Measurements from ENCODE around the gene SFXN1.

SFXN1 gene

DNA sequence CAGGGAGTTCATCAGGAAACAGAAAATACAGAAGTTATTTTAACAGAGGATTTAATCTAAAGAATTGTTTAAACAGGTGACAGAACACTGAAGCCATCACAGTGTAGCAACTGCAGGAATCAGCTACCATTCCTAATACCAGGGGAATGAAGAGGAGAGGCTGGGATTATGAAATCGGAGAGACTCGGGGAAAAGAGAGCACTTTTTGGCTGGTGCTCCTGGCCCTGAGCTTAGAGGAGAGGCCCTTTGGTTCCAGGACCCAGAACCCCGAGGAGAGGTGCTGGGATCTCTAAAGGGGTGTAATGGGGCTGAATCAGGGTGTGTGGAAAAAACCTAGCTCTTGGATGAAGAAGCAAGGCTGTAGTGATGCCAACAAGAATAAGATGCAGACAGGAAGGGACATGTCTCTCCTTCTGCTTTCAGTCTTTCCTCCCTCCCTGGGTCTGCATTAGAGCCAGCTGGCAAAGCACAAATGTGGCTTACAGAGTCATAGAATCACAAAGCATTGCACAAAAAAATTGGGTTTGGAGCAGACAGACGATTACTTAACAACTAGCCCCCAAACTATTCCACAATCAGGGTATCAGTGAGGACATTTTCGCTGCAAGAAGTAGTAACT, 11.6 kb upstream of the SFXN1 start:
- no peak for FAIRE-seq

DNA sequence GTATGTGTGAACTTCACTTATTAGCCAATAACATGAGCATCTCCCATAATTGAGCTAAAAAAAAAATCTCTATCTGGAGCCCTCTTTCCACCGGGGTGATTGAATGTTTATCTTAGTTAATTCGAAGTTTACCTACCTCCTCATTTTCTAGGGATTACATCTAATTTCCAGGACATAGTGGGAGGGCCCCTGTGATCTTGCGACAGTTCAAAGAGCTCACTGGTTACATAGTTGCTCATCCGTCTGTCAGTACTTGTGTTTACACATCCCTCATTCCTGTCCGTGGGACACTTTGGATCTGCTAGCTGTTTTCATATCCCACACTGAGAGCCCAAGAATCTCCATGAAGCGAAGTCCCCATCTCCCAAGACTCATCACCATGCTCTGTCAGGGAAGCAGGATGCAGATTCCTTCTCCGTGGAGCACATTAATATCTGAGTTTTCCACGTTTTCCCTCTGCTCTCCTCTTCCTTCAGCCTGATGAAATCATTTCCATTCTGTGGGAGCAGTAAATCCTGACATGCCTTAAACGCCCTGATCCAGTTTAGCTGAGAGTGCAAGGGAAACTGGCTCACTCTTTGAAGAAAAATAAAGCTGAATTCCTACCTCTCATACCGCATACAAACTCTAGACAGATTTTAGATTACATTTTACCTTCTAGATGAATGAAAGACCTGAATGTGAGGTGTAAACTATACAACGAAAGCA, 10.2 kb upstream of the SFXN1 start:
- FAIRE-seq = no peak

DNA sequence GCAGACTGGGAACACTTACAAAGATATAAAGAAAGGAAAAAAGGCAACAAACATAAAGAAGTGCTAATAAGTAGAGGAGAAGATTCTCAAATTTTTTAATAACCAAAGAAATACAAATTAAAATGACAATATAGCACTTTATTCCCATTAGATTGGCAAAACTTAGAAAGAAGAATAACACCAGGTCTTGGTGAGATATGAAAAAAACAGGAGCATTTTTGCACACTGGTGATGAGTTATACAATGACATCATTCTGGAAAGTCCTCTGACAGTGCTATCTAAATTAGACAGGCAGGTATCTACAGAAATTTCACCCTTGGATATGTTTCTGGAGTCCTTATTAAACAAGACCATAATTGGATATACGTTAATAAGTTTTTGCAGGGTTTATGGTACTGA, 9.5 kb upstream of the SFXN1 start:
- no peak for FAIRE-seq

DNA sequence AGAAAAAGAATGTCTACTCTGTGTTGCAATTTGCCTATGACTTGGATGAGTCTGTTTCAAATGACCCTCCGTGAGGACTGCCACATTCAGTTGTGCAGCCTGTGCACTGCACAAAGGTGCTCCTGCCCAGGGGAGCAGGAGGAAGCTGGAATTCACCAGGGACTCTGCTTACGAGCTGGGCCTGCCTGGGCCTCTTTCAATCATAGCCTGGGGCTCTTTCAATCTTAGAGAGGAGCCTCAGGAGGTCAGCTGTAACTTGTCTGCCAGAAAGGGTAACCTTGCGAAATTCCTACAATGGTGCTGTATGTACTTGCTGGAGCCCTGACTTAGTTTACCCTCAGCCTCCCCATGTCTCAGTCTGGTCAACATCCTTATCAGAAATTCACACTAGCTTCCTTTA, 8.4 kb upstream of the SFXN1 start:
- no peak for FAIRE-seq

DNA sequence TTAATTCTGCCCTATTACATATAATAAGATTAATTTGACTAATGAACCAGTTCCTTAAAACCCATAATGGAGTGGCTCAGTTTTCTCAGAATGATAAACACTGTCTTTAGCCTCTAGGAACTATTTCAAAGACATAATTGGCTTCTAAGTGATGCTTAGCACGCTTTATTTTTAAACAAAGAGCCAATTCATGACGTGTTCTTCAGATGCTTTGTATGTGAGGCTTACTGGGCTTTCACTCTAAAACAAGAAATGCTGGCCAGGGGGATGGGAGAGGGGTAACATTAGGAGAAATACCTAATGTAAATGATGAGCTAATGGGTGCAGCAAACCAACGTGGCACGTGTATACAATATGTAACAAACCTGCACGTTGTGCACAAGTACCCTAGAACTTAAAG, 7.6 kb upstream of the SFXN1 start:
- no peak for FAIRE-seq

DNA sequence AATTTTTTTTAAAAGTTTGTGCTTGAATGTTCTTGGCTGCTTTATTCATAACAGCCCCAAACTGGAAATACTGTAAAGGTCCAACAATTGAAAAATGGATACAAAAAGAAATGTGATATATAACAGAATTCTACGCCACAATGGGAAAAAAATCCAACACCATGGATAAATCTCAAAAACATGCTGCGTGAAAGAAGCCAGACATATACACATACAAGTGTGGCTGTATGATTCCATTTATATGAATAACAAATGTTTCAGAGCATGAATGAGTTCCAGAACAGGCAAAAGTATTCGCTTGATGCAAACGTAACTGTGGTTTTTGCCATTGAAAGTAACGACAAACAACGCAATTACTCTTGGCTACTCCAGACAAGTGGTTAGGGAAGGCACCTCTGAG, 7.2 kb upstream of the SFXN1 start:
- FAIRE-seq = no peak

DNA sequence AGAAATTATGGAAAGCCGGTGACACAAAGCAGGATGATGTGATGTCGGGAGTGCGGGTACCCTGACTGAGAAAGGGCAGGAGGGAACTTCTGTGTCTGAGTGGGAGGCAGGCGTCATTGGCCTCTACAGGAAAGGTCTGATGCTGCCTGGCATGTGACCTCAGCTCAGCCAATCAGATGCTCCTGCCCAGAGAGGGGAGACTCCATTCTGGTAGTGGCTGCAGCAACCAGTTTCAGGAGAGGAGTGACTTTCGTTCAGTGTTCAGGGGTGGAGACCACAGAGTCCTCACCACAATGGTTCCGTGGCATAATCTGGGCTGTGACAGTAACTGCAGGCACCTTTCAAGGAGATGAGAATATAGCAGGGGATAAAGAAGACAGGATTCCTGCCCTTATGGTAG, 6.7 kb upstream of the SFXN1 start:
- FAIRE-seq = no peak

DNA sequence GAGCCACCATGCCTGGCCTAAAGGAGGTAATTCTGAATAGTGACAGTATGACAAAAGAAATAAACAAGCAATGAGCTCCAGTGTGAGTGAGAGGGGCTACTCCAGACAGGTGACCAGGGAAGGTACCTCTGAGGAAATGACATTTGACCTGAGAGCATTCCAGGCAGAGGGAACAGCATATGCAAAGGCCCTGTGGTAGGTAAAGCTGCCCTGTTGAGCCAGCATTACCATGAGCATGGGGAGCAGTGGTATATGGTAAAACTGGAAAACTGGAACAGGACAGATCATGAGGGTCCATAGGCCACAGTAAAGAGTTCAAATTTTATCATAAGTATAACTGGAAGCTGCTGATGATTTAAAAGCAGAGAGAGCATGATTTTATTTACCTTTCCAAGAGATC, 6.0 kb upstream of the SFXN1 start:
- FAIRE-seq = no peak

DNA sequence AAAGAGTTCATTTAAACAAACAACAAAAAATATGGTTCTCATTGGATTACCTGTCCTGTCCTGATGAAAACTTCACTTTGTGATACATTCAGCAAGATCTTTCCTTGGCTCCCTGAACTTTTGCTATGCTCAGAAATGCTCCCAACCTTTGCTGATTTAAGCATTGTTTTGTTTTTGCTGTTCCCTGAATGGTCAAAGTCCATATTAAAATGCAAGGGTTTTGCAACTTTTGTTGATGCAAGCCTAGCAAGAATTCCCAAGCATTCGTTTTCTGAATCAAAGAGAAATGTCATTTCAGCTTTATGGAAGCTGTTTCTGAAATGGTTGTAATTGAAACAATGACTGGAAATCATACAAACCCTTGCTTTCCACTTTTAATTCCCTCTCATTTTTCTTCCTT, 3.1 kb upstream of the SFXN1 start:
- no peak for FAIRE-seq

DNA sequence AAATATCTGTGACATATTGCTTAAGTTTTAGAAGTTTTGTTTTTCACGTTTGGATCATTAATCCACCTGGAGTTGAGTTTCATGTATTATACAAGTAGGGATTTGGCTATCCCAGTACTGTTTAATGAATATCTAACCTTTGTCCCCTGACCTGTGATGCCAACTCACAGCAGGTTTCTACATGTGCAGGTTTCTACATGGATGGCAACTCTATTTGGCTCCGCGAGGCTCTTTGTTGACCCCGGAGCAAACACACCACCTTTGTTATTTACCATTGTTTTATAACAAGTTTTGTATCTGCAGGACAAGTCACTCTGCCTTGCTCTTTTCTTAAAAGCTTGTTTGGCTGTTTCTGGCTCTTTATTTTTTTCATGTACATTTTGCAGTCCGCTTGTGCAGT, 920 bp upstream of the SFXN1 start:
- no peak for FAIRE-seq

DNA sequence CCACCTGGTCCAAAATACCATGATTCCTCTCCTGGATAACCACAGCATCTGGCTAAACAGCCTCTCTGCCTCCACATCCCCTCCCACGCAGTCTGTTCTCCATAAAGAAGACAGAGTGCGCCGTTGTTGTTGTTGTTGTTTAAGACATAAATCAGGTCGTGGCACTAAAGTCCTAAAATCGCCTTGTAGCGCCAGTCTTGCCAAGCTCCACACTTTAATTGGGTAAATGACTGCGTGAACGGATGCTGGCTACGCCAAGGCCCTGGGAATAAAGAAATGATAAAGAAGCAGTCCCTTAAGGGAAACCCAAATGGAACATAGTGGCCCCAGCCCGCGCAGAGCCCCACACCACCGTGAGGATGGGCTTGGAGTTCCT, 364 bp upstream of the SFXN1 start:
- no peak for FAIRE-seq

DNA sequence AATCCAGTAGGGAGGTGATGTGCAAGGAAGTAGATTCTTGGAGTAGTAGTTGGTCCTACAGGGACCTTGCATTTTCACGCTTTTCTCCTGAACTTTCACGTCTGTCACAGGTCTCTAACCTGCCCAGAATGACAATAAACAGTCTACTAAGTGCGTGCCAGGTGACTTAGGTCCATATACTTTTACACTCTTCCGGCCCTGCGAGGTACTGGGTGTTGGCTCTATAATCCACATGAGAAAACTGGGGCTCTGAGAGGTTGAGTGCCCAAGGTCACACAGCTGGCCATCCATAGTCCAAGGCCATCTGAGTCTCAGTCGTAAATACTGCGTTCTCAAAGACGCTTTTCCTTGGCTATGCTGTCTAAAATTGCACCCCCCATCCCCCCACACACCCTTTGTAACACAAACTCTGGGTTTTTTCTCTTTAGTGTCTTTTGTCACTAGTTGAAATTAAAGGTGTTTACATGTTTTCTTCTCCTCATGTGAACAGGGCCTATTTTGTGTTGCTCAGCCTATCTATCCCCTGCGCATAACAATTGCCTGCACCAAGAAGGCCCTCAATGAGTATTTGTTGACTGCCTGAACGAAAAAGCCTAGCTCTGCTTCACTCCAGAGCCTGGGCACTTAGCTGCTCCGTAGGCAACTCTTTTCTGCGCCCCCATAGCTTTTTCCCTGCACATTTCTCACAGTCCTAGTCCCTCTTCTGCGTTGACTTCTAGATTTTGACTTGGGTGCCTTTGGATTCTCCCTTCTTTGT, 943 bp downstream of the SFXN1 start:
- FAIRE-seq = no peak

DNA sequence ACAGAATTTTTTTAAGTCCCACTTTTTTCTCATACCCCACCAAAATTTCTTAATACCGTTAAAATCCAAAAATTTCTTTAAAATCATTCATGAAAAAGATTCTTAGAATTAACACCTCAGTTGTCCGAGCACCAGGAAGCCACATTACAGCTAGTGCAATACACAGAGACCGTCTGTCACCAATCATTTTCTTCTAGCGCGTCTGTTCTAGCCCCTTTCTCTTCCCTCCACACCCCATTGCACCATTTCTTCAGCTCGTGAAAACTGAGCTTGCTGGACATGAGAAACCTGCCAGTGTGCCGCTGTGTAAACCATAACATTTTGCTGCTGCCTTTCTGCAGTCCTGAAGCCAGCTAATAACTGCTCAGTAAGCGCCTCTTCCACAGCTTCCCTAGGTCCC, 5.0 kb downstream of the SFXN1 start:
- FAIRE-seq = no peak

DNA sequence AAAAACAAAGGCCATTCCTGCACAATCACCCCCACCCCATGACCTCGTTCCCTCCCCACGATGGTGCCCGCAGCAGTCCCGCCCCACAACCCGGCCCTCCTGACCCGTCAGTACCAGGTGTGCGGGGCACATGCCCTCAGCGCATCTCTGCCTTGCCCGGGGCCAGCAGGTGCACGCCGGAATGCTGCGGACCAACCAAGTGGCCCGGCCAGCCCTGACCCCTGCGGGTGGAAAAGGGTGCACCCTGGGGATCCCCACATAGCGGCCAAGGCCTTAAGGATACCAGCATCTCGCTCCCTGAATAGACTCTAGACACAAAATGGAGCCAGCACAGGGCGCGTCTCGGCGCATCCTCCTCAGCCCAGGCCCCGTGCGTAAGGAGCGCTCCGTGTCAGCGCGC, 6.0 kb downstream of the SFXN1 start:
- no peak for FAIRE-seq

DNA sequence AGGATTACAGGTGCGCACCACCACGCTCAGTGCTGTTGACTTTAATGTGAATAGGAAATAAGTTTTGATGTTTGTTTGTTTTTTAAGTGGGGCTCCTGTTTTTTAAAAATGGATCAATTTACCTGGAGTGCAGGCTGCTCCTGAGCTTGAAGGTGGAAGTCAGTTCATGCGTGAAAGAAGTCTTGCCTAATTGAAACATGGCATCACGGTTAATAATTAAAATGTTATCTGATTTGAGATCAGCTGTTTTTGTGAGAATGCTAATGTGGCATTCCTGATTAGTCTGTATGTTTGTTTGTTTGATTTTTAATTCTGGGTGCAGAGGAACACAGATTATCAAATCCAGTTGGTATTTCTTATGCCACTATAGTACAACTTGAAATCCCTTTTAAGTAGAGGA, 6.5 kb downstream of the SFXN1 start:
- no peak for FAIRE-seq

DNA sequence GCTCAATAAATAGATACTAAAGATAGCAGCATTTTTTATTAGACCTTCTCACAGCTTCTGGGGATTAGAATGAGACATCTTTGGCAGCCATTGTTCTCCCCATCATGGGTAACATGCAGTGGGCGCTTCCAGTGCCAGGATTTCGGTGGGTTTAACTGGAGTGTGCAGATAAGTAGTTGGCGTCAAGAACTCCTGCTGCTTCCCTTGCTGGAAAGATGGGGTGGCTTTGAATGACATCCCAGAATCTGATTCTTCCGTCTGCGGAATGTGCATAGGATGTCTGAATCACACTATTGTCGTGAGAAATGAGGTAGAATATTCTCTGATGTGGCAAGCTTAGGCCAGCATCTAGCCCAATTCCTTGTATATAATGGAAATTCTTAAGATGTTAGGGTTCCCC, 7.3 kb downstream of the SFXN1 start:
- FAIRE-seq = no peak

DNA sequence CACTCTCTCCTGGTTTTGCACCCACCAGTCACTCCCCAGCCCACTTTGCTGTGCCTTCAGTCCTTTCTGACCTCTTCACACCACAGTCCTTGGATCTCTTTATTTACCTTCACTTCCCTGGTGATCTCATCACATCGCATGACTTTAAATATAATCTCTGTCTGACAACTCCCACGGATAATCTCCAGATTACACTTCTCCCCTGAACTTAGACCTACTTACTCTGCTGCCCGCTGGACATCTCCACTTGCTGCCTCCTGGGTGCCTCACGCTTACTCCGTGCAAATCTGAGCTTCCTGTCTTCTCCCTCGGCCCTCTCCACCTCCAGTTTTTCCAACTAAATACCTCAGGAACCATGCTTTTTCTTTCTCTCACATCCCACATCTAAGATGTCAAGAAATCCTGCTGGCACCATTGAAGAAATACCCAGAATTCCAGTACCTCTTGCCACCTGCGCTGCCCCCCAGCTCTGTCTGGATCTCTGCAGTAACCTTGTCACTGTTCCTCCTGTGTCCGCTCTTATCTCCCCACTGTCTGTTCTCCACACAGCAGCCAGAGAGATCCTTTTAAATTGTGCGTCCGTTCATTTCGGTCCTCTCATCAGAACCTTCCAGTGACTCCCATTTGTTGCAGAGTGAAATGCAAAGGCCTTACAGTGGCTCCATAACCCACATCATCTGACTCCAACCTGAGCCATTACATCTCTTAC, 9.3 kb downstream of the SFXN1 start:
- FAIRE-seq = no peak

DNA sequence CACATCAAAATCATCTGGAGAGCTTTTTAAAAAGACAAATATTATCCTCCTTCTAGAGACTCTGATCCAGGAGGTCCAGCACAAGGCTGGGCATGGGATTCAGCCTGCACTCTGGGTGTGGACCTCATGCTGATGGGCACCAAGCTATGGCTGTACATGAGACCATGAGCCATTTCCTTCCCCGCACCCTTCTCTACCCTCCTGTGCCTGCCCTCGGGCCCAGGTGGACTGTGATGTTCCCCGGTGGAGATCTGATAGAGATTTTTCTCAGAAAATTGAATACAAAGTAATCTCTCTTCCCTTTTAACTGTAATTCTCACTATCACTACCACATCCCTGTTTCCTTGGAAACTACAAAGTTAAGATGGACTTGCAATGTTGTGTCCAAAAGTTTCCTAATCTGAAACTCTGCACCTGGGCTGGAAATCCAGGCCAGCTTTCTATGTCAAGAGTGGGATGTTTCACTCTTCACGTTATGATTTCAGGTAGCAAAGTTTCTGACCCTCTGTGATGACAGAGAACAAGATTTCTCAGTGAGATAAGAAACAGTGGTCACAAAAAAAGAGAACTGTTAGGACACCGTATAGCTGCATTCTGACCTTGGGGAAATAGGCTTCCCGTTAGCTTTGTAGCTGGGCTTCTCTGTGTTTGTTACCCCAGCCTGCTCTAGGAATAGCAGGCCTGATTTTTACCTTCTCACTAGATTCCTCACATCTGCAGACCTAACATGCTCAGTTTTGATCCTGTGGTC, 11.5 kb downstream of the SFXN1 start:
- FAIRE-seq = no peak

DNA sequence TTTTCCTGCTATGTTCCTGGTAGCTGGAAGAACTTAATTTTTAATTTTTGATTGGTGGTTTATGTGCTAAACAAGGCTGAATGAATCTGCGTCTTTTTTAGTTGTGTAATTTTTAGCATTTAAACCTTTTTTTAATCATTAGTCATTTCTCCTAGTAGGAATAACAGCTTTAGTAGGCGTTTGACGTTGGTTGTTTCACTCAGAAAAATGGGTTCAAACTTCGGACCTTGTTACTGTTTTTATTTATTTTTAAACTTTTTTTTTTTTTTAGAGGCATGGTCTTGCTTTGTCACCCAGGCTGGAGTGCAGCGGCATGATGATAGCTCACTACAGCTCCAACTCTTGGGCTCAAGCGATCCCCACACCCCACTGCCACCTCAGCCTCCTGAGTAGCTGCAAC, 12.9 kb downstream of the SFXN1 start:
- FAIRE-seq = no peak

DNA sequence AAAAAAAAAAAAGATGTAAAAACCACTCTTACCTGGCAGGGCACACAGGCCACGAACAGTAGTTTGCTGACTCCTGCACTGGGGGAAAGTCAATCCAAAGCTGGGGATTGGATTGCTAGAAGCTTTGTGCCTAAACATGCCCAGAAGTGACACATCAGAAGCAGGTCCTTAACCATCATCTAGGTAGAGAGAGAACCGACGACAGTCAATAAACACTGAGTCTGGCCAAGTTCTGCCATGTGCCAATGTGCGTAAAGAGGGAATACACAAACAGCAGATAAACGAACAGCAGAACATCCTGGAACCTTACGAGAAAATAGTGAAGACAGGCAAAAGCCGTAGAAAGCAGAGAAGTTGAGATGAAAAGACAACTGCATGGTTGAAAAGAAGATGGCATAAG, 14.9 kb downstream of the SFXN1 start:
- FAIRE-seq = no peak

DNA sequence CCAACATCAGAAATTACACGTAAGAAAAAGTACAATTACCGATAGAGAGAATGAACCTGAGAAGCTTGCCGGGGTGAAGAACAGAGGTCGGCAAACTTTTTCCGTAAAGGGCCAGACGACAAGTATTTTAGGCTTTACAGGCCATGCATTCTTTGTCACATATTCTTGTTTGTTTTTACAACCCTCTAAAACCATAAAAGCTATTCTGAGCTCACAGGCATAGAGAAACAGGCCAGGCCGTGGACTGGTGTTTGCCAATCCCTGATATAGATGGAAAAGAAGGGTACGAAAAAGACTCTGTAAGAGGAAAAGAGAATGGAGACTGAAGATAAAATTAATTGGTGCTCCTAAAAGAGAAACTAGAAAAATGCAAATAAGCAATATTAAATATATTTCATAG, 15.4 kb downstream of the SFXN1 start:
- no peak for FAIRE-seq

DNA sequence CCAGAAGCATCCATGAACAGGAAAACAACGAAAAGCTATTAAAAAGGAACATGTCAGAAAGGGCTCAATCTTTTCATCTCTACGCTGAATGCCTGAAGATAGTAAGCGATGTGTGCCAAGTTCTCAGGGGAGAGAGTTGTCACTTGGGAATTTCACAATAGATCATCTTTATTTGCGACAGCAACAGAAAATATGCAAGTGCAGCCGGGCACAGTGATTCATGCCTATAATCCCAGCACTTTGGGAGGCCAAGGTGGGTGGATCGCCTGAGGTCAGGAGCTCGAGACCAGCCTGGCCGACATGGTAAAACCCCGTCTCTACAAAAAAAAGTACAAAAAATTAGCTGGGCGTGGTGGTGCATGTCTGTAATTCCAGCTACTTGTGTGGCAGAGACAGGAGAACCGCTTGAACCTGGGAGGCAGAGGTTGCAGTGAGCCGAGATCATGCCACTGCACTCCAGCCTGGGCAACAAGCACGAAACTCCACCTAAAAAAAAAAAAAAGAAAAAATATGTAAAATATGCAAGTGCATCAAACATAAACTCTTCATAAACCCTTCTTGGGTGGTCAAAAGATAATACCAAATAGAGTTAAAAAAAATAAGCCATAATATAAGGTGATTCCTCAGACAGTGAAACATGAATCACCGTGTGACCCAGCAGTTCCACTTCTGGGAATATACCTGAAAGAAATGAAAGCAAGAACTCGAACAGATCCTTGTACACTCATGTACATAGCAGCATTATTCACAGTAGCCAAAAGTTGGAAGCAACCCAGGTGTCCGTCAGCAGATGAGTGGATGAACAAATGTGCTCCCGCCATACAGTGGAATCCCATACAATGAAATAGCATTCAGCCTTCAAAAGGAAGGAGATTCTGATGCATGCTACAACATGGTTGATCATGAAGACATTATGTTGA, 16.2 kb downstream of the SFXN1 start:
- FAIRE-seq = no peak
